ENCODE data around the gene JAK3.

JAK3 gene

DNA sequence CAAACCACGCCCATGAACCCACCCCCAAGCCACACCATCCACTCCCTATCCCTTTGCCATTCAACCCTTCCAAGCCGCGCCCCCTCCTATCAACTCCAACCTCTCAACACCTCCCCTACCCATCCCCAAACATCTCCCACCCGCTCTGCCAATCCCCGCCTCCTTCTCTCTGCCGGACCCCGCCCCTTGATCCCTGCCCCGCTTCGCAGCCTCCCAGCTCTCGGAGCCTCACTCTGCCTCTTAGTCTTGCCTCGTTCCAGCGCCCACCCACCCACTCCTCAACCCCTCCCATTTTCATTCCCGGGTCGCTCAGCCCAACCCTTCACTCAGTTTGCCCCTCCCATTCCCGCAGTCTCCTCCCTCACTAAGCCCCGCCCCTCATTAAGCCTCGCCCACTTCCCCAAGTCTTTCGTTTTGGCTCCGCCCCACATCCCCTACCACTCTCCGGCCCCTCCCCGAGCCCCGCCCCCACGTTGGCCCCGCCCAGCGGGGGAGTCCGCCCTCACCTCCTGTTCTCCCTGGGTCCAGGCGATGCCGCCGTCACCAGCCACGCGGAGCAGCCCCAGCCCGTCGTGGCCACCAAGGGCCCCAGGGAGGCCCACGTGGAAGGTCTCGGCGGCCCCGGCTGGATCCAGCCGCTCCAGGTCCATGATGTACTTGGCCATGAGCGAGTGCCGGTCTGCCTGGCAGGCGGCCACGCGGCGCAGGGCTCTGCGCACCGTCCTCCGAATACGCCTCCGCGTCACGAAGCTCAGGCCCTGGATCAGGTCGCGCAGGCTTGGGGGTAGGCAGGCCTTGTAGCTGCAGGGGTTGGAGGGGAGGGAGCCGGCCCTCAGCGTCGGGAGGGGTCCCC lies 5.7 kb downstream of the JAK3 start:
- FAIRE-seq (no peak), DNase-seq (ENCODE audit: insufficient read length, low spot score) (no peak)

DNA sequence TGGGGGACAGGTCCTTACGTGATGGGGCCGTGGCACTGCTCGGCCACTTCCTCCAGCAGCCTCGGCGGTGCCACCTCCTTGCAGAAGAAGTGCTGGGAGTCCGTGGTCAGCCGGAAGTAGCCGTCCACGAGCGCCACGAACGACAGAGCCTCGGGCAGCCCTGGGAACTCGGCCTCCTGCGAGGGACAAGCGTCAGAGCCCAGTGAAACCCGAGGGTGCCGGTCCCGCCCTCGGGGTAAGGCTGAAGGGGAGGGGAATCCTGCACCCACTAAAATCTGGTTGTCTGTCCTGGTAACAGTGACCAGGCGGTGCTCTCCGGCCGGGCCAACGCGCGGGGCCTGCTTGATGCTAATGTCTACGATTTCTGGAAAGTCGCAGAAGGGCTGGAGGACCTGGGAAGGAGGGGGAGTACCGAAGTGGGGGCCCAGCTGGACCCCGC lies 6.4 kb downstream of the JAK3 start:
- FAIRE-seq (no peak), DNase-seq (ENCODE audit: insufficient read length, low spot score) (no peak)

DNA sequence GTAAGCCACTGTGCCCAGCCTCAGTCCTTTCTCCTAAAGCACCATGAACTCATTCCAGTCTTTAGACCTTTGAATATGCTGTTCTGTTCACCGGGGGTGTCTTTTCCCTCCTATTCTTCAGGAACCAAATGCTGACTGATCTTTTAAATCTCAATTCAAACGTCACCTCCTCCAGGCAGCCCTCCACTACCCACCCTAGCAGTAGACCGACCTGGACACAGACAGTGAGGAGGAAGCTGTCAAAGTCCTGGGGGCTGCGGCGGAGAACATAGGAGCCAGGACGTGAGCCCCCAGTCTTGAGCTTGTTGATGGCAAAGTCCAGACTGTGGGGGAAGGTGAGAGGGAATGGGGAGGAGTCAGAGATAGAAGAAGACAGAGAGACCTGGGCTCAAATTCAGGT lies 7.8 kb downstream of the JAK3 start:
- FAIRE-seq (no peak), DNase-seq (ENCODE audit: insufficient read length, low spot score) (no peak)

DNA sequence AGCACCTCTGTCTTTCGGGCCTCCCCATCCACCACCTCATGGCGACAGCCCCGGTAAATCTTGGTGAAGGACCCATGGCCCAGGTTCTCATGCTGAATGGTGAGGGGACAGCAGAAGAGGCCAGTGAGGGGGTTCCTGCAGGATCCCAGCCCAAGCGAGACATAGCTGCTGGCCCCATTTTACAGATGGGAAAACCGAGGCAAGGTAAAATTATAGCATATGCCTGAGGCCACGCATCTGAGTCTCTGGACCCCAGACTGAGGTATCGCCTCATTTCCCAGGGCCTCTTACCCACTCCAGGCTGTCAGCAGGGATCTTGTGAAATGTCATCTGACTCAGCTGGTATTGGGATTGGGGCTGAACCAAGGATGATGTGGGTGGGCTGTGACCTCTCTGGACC lies 9.8 kb downstream of the JAK3 start:
- FAIRE-seq (no peak), DNase-seq (ENCODE audit: insufficient read length, low spot score) (no peak)

DNA sequence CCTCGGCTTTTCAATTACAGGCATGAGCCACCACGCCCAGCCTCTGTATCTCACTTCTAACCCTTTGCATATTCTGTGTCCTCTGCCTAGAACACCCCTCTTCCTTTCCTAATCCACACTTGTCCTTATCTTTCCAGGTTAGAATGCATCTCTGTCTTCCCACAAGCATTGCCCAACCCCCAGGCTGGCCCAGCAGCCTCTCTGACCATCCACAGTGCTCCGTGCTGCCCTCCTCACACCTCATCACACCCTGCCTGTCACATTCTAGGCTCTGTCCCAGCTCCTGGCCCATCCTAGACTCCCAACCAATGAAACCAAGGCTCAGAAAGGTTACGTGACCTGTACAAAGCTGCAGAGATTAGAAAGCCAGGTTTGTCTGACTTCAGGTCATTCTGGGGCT lies 11.3 kb downstream of the JAK3 start:
- DNase-seq (ENCODE audit: insufficient read length, low spot score), result no peak
- no peak for FAIRE-seq

DNA sequence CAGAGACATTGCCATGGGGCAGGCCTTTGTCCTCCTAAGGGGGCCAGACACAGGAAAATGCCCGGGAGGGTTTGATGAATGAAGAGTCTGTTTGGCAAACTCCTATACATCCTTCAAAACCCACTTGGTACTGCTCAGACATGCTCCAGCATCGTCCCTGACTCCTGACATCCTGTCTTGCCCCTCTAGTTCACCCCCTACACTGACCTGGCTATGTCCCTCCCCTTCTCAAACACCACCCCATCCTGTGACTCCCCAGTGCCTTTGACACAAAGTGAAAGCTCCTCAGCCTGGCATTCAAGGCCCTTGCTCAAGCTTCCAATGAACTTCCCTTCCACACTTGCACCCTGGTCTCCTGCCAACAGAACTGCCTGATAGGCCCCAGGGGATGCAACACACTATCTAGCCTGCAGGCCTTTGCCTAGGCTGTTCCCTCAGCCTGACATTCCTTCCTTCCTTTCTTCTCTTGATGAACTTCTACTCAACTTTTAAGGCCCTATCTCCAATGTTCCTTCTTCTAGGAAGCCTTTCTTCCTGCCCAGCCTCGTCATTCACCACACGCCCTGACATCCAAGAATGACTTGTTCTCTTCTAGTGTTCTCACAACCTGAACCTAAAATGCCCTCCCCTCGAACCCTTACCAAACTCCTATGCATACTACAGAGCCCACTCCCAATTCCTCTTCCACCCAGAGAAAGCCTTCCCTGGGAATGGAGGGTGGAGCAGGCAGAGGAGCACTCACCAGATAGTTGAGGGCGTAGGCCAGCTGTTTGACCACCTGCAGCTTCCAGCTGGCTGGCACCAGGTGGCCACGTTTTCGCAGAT lies 12.4 kb downstream of the JAK3 start:
- no peak for FAIRE-seq
- DNase-seq (ENCODE audit: insufficient read length, low spot score), result no peak

DNA sequence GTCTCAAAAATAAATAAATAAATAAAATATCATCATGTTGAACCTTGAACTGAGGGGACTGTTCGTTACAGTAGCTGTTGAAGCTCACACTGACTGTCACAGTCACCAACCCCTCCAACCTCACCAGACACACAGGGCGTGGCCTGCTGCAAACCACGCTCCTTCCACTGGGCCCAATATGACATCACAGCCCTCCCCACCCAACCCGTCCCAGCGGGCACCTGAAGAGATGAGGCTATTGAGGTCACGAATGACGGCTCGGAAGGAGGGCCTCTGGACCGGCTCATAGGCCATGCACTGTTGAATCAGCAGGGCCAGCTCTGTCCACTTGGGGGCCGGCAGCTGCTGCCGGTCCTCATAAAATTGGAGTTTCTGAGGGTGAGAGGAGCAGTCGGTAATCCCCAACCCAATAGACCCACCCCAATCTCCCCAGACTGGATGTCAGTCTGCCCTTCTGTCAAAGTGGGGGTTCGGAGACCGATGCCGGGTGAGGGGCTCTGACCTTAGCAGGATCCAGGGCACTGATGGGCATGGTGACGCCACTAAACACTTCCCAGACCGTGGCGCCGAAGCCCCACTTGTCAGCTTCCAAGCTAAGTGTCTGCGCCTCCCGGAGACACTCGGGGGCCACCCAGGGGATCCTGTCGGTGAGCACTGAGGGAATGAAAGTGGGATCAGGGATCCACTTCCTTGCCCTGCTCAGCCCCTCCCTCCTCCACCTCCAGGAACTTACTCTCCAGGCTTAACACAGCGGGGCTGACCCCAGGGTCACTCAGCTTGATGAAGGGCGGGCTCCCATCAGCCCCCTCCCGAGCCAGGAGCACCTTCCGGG lies 13.2 kb downstream of the JAK3 start:
- no peak for FAIRE-seq
- DNase-seq (ENCODE audit: insufficient read length, low spot score), result no peak

DNA sequence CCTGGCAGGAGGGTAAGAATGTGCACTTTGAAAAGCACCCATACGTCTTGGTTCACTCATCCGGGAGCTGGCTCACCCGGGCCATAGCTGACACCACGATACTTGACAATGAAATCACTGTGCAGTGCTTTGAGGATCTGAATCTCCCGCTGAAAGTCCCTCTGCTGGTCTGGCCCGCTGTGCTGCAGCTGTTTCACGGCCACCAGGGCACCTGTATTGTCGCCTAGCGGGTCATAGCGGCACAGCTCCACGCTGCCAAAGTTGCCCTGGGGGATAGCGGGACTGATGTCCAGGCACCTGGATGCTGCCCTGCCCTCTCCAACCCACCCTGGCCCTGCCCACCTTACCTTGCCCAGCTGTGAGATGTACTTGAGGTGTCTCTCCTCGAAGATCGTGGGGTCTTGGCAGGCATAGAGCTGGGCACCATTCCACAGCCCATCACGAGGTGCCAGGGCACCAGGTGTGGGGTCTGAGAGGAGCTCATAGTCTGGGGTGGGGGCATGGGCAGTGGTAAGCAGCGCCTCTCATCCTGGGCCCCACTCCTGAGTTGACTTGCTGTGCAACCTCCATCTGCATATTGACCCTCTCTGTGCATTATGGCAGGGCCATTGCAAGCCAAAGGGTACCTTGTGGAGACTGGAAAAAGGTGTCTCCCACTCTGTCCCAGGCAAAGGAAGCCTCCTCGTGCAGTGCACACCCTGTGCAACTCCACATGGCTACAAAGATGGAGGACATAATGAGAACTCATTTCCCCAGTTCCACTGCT lies 15.2 kb downstream of the JAK3 start:
- DNase-seq (ENCODE audit: insufficient read length, low spot score) (no peak), FAIRE-seq (no peak)

DNA sequence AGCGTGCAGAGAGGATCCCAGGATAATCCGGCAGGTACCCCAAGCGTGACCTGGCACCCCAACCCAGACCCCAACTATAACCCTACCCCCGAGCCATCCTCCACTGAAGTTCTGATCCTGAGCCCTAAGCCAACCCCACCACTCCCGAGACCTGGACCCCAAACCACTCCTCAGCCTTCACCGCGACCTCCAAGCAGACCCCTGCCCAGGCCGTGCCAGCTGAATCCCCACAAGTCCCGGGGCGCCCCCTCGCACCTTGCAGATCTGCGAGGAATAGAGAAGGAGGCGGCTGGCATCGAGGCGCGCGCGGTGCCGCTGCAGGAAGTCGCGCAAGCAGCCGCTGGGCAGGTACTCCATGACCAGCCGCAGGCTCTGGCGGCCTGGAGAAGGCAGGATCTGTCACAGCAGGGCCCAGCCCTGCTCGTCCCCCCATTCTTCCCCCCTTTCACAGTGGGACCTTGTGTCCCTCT lies 16.3 kb downstream of the JAK3 start:
- DNase-seq (ENCODE audit: insufficient read length, low spot score), result no peak
- FAIRE-seq, result no peak

DNA sequence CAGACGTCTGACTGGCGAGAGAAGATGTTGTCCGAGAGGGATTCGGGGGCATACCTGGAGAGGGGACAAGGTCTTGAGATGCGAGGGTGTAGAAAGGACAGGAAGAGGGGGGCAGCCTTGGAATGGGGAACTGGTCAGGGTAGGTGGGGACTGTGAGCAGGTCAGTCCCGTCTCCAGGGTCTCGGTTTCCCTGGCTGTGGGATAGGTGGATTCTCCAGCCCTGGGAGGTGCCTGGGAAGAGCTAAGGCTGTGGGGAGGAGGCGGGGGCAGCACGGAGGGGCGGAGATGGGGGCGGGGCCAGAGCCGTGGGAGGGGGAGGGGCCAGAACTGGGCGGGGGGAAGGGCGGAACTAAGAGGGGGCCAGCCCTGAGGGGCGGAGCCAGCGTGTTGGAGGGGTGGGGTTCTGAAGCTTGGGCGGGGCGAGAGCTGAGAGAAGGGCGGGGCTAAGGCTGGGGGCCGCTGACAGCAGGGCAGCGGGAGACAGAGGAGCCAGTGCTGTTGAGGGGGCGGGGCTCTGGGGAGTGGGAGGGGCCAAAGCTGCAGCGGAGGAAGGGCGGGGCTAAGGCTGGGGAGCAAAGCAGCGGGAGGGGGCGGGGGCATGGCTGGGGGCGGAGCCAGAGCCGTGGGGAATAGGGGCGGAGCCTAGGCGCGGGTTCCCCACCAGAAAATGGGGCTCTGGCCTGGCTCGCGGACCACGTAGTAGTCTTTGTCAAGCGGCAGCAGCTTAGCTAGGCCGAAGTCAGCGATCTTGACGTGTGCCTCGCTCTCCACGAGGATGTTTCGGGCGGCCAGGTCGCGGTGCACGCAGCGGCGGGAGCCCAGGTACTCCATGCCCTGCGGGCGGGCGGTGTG lies 17.0 kb downstream of the JAK3 start:
- DNase-seq (ENCODE audit: insufficient read length, low spot score) (no peak), FAIRE-seq (no peak)

DNA sequence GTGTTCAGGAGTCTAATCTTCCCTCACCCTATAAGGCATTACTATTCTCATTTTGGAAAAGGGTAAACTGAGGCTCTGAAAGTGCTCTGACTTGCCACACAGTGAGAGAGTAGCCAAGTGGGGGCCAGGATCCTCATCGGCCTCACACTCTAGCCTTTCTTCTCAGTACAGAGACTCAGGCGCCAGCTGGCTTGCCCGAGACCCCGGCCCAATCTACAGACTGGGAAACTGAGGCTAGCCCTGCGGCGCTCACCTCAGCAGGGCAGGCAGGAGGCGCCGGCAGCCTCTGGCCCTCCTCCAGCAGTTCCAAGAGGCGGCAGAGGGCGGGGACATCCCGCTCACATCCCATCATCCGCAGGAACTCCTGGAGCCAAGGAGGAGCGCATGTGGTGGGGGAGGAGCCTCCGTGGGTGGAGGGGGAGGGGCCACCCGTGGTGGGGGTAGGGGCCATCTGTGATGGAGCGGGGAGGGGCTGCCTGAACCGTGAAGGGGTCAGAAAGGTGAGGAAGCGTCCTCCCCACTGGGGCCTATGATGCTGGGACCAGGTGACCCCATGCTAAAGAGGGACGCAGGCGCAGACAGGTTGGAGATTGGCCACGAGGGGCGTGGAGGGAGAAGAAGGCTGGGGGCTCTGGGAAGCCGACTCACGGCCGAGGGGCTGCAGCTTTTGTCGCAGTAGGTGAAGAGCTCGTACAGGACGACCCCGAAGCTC lies 17.8 kb downstream of the JAK3 start:
- DNase-seq (ENCODE audit: insufficient read length, low spot score) (no peak), FAIRE-seq (no peak)

DNA sequence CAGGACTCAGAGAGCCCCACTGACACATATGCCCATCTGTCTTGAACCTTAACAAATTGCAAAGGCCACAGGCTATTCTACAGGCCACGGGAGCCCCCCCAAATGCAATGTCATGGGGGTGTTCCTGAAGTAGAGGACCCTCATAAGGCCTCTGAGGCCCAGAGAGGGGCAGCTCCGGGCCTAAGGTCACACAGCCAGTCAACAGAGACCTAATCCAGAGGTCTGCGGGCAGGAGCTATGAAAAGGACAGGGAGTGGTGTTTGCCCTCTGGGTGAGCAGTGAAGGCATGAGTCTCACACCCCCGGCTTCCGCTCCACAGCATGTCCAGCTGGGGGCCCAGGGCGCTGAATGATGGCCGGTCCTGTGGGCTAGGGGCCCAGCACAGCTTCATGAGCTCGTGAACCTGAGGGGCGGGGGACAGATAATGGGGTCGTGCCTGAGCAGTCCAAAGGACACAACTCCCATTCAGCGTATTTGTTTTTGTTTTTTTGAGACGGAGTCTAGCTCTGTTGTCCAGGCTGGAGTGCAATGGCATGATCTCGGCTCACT lies 21.2 kb downstream of the JAK3 start:
- DNase-seq (ENCODE audit: insufficient read length, low spot score) (no peak), FAIRE-seq (no peak)

DNA sequence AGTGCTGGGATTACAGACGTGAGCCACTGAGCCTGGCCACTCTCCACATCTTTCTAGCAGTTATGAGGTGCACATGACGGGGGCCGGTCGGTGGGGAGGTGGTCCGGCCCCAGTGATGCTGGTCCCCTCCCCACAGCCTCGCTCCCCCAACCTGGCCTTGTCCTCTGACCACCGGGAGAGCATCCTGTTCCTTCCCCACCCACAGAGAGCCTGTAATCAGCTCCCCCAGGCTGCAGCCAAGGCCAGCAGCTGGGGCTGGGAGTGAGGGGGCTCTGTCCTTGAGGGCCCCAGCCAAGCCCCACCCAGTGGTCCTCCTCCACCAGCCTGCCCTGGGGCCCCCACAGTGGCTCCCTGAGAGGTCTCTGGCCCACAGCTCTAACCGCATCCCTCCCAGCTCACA lies 23.4 kb downstream of the JAK3 start:
- FAIRE-seq, result no peak
- no peak for DNase-seq (ENCODE audit: insufficient read length, low spot score)

DNA sequence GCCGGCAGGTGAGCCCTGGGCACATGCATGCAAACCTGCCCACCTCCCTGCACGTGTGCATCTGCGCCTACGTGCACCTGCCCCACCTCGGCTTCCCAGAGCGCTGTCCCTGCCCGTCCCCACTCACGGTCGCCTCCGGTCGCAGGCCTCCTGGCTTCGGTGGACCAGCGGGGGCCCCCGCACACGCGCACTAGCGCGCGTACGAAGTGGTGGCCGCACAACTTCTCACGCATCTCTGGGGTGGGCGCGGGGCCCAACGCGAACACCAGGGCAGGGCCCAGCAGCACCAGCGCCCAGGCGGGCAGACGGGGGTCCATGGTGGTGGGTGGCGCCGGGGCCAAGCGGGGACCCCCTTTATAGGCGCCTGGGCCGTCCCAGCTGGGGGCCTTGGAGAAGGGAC lies 26.6 kb downstream of the JAK3 start, which contains the start of gene INSL3:
INSL3 (minus strand) TSS at position 330 of the 400 bp plus-strand sequence; CDS start at position 317, 13 bp downstream.
- FAIRE-seq, result no peak
- no peak for DNase-seq (ENCODE audit: insufficient read length, low spot score)

DNA sequence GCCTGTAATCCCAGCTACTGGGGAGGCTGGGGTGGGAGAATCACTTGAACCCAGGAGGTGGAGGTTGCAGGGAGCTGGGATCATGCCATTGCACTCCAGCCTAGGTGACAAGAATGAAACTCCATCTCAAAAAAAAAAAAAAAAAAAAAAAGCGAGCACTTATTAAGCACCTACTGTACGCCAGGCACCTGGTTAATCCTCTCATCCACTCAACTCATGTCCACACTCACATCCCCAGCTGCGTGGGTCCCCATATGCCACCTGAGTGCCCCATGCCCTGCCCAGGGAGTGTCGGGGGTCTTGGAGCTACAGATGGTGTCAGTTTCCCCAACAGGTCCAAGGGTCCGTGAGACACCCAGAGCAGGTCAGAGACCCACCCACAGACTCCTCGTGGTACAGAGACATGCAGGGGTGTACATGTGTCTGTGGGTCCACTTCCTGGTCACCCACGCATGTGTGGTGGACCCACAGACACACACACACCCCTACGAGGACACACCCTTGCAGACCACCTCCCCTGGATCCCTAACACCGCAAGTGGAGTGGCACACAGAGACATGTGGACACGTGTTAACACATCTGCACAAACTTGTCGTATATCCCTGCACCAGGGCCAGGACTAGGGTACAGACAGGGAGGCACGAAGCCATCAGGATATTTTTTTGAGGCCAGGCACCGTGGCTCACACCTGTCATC lies 30.0 kb downstream of the JAK3 start:
- DNase-seq (ENCODE audit: insufficient read length, low spot score) (no peak), FAIRE-seq (no peak)

DNA sequence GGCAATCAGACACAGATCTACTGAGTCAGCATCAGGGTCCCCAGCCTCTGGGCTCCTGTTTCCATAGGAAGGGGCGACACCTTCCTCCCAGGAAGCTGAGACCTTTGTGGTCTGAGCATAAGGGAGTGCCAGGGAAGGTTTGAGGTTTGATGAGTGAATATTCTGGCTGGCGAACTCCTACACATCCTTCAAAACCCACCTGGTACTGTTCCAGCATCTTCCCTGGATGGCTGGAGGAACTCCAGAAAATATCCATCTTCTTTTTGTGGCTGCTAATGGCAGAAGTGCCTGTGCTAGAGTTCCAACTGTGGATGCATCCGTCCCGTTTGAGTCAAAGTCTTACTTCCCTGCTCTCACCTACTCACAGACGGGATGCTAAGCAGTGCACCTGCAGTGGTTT lies 35.7 kb downstream of the JAK3 start:
- no peak for FAIRE-seq
- no peak for DNase-seq (ENCODE audit: insufficient read length, low spot score)

DNA sequence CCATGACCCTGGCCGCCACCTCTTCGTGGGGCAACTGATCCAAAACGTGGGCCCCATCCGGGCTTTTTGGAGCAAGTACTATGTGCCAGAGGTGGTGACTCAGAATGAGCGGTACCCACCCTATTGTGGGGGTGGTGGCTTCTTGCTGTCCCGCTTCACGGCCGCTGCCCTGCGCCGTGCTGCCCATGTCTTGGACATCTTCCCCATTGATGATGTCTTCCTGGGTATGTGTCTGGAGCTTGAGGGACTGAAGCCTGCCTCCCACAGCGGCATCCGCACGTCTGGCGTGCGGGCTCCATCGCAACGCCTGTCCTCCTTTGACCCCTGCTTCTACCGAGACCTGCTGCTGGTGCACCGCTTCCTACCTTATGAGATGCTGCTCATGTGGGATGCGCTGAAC lies 36.1 kb downstream of the JAK3 start:
- DNase-seq (ENCODE audit: insufficient read length, low spot score) (no peak), FAIRE-seq (no peak)

DNA sequence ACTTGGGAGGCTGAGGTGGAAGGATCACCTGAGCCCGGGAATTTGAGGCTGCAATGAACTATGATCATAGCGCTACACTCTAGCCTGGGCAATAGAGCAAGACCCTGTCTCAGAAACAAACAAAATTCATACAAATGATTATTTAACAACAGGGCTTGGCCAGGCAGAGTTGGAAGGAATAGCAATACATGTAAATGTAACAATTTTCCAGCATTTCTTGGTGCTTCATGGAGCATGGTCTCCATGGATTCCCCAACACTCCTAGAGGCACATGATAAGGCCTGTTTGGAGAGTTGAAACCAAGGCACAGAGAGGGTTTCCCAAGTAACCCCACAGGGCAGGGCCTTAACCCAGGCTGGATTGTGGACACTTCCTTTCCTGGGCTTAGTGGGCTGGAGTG lies 36.7 kb downstream of the JAK3 start:
- DNase-seq (ENCODE audit: insufficient read length, low spot score) (no peak), FAIRE-seq (no peak)

All from GM19239 (cell line).